Bronchial epithelial cell (primary cell): Measurements from ENCODE around the gene TRIM72. TPM values are rescaled to one million over a fixed set of nuclear protein-coding genes. Genes with fewer than 3 reads are reported as not detected.
A peak's percentile ranks its signal among the peaks of the same experiment; 100 is the strongest.

Experiments
- DNase-seq: peaks from one replicate; pipeline ENCODE4 v3.0.0-alpha.2; 2010; ENCODE audit warnings: low read depth
- FAIRE-seq: peaks from 2 replicates; lab custom pipeline; 2011; peaks lifted over from hg19 to GRCh38; lab: Jason Lieb, UNC
- H3K27me3 ChIP-seq: 2 replicates; pipeline ENCODE4 v1.5.1; 2011; ENCODE audit warnings: low read length; ENCODE audit not compliant: control insufficient read depth, insufficient read depth
- H3K36me3 ChIP-seq: 2 replicates; pipeline ENCODE4 v1.5.1; 2011; ENCODE audit warnings: low read length; ENCODE audit not compliant: control insufficient read depth, insufficient read depth
- H3K4me3 ChIP-seq: 2 replicates; pipeline ENCODE4 v1.5.1; 2011; ENCODE audit warnings: mild to moderate bottlenecking, low read depth, low read length, control low read depth
- total RNA-seq: library from RNA; depleted of rRNA; stranded (reverse); fragments of >200 nt; gene quantifications from 2 replicates; pipeline ENCODE4 v1.2.1, GENCODE V29; 2014
- TF ChIP-seq, protein P1 (sequence below): IDR thresholded peaks from 2 replicates; pipeline ENCODE4 v1.5.1; 2011; ENCODE audit warnings: mild to moderate bottlenecking, moderate library complexity, low read length, control low read depth, inconsistent platforms; ENCODE audit not compliant: insufficient read depth, severe bottlenecking

The TRIM72 gene
- total RNA-seq, 1 donor from 2014 or later, result not detected

DNA sequence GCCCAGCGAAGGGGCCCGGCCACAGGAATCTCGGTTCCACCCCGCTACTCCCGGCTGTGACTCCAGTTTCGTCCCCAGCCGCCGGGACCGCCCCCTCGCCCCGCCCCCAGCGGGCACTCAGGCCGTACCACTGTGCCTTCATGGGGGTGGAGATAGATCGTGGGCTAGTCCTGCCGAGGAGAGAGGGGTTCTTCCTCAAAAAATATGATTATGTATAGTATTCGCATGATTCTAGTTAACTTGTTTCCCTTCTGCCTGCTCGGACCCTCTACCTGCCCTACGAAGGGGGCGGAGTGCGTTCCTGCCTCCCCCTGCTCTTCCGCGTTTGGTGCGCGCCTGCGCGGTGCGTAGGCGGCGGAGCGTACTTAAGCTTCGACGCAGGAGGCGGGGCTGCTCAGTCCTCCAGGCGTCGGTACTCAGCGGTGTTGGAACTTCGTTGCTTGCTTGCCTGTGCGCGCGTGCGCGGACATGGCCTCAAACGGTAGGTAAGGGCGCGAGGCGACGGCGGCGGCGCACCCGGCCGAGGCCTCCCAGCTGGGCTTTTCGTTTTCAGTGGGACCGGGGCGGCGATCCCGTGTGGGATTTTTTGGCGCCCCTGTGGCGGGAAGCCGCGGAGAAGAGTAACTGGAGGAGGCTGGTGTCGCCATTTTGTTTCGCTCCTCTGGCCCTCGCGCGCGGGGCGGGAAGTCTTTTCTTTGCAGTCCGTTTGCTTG lies 34.0 kb upstream of the TRIM72 start, which contains the start of gene FUS:
FUS (plus strand) TSS at position 393 of the 713 bp plus-strand sequence; CDS start at position 469, 76 bp downstream.
- Histone ChIP-seq H3K36me3 (peaks cover 19% of the 10 kb centered on the region), H3K4me3 (peak within 1 kb of the TSS; percentile 96), H3K27me3 (no peaks in the 10 kb centered on the region)
- TF ChIP-seq, protein P1, sequence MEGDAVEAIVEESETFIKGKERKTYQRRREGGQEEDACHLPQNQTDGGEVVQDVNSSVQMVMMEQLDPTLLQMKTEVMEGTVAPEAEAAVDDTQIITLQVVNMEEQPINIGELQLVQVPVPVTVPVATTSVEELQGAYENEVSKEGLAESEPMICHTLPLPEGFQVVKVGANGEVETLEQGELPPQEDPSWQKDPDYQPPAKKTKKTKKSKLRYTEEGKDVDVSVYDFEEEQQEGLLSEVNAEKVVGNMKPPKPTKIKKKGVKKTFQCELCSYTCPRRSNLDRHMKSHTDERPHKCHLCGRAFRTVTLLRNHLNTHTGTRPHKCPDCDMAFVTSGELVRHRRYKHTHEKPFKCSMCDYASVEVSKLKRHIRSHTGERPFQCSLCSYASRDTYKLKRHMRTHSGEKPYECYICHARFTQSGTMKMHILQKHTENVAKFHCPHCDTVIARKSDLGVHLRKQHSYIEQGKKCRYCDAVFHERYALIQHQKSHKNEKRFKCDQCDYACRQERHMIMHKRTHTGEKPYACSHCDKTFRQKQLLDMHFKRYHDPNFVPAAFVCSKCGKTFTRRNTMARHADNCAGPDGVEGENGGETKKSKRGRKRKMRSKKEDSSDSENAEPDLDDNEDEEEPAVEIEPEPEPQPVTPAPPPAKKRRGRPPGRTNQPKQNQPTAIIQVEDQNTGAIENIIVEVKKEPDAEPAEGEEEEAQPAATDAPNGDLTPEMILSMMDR, result no peak
- FAIRE-seq (no peak), DNase-seq (peak; percentile 51)

DNA sequence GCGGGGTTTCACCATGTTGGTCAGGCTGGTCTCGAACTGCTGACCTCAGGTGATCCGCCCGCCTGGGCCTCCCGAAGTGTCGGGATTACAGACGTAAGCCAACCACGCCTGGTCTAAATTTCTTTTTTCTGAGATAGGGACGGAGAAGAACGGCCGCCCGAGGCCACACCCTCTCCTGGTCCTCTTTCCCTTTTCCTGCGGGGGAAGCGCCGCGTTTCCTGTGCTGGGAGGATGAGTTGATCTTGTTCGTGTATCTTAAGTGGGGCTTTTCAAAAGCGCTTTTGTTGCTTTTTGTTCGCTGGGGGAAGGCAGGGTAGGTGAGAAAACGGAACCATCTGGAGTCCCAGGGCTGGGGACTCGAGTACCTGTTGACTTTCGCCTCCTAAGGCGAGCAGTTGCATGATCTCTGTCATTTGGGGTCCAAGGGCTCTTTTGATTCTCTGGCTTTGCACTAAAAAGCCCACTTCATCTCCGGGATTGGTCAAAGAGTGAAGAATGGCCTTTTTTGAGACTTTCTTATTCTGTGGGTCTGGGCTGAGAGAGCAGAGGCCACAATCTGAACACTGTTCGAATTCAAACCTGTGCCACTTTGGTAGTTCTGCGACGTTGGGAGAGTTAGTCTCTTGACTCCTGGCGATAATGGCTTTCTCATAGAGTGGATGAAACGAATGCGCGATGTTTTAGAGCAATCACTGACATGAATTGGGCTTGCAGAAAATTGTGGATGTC lies 32.7 kb upstream of the TRIM72 start:
- FAIRE-seq (no peak), DNase-seq (peak; percentile 35)
- Histone ChIP-seq H3K4me3 (peak overlapping the region; percentile 96), H3K27me3 (no peaks in the 10 kb centered on the region), H3K36me3 (peaks cover 26% of the 10 kb centered on the region)
- TF ChIP-seq, protein P1, result no peak

DNA sequence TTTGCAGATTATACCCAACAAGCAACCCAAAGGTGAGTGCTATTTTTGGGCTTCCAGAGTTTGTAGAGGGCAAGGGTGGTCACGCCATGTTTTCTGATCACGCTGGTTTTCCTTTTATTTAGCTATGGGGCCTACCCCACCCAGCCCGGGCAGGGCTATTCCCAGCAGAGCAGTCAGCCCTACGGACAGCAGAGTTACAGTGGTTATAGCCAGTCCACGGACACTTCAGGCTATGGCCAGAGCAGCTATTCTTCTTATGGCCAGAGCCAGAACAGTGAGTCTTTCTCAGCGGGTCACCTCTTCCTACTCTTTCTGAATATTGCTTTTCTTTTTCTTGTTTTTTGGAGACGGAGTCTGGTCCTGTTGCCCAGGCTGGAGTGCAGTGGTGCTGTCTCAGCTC lies 31.5 kb upstream of the TRIM72 start:
- TF ChIP-seq, protein P1, result no peak
- DNase-seq (no peak), FAIRE-seq (no peak)
- Histone ChIP-seq H3K36me3 (peaks cover 35% of the 10 kb centered on the region), H3K27me3 (no peaks in the 10 kb centered on the region), H3K4me3 (peak overlapping the region; percentile 96)

DNA sequence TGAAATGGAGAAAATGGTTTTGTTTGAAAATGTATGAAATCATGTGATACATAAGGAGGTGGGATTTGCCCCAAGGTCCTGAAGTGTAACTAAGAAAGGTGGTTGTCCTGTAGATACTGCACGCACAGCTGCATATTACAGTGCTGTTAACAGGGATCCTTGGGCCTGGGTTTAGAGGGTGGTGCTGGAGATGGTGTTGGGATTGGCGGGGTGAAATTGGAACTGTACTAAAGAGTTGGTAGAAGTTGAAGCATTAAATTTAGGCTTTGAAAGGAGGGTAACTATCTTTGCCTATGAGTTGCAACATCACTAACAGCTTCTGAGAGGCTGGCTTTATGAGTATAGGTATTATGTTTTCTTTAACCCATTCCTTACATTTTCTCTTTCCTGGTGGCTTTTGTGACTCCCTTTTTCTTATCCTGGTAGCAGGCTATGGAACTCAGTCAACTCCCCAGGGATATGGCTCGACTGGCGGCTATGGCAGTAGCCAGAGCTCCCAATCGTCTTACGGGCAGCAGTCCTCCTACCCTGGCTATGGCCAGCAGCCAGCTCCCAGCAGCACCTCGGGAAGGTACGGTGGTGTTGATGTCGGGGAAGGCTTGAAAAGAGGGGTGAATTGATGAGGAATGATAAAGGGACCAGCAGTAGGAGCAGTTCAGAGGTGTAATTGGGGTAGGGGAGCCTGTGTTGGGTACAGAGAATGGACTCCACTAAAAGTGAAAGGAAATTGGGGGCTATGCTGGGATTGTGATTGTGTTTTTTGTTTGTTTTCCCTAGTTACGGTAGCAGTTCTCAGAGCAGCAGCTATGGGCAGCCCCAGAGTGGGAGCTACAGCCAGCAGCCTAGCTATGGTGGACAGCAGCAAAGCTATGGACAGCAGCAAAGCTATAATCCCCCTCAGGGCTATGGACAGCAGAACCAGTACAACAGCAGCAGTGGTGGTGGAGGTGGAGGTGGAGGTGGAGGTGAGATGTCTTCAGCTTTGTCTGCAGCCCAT lies 30.2 kb upstream of the TRIM72 start:
- no peaks in the 10 kb centered on the region for H3K27me3 ChIP-seq
- no peak for FAIRE-seq
- no peak for DNase-seq
- H3K36me3 ChIP-seq, result peaks cover 44% of the 10 kb centered on the region
- H3K4me3 ChIP-seq, result no peak overlapping the region
- TF ChIP-seq, protein P1, result no peak

DNA sequence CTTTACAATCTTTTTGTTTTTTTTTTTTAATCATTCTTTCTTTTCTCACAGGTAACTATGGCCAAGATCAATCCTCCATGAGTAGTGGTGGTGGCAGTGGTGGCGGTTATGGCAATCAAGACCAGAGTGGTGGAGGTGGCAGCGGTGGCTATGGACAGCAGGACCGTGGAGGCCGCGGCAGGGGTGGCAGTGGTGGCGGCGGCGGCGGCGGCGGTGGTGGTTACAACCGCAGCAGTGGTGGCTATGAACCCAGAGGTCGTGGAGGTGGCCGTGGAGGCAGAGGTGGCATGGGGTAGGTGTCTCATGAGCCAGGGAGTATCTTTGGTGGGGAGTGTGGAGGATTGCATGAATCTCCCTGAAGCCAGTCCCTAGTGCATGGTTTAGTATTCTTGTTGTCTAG lies 29.0 kb upstream of the TRIM72 start:
- no peak for FAIRE-seq

More for the DNA sequence above, 29.0 kb upstream of the TRIM72 start:
- no peak for DNase-seq
- Histone ChIP-seq H3K27me3 (no peaks in the 10 kb centered on the region), H3K4me3 (no peak overlapping the region), H3K36me3 (peaks cover 52% of the 10 kb centered on the region)
- TF ChIP-seq, protein P1, result no peak
